Measurements from ENCODE around the gene FLOT1. TPM values are rescaled to one million over a fixed set of nuclear protein-coding genes. Genes with fewer than 3 reads are reported as not detected.
A peak's percentile ranks its signal among the peaks of the same experiment; 100 is the strongest.

The FLOT1 gene
- total RNA-seq, 1 experiment from 2014 or later: 176 TPM

DNA sequence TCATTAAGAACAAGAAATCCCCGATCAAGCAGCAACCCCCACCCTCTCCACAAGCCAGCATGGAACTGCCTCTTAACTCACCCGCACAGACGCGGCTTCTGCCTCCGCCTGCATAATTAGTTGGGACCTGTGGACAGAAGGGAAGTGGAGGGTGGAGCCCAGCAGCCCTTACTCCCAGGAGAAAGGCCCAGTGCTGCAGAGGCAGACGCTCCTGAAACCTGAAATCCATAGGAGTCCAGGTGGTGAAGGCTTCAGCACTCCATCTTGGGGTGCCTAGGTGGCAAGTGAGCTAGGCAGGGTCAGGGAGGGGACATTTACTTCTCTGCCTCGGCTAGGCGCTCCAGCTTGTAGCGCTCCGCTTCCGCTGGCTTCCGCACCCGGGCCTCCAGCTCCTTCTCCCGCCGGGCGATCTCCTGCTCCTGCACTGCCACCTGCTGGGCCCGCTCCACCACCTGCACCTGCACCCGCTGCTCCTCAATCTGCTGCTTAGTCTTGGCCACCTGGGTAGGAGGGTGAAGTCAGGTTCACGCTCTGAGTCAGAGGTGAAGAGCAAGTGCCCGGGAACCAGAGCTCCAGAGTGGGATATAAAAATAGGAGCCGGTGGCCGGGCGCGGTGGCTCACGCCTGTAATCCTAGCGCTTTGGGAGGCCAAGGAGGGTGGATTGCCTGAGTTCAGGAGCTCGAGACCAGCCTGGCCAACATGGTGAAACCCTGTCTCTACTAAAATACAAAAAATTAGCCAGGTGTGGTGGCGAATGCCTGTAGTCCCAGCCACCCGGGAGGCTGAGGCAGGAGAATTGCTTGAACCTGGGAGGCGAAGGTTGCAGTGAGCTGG is 11.7 kb downstream of the FLOT1 start:
- in situ Hi-C loops (cut with HindIII; ENCODE audit: low pct_unique_long_range_greater_than_20kb, low sequenced_read_pairs): no loop called here
- Histone ChIP-seq H3K36me3 (ENCODE audit: control insufficient read depth, insufficient read depth, low read length) (peaks cover 3% of the 10 kb centered on the region; the same call in 1 of the 2 replicates), H3K9me3 (ENCODE audit: control insufficient read depth, insufficient read depth, low read depth, low read length) (no peaks in the 10 kb centered on the region), H3K27me3 (ENCODE audit: control insufficient read depth, insufficient read depth, low read length) (no peaks in the 10 kb centered on the region), H3K4me3 (ENCODE audit: low read depth in 2 of 2, low read length in 2 of 2) (no peak overlapping the region), H3K27ac (ENCODE audit: low read length) (no peak overlapping the region), H3K4me1 (ENCODE audit: control insufficient read depth, insufficient read depth, low read length) (0 out of 2 replicates have a peak, but pooled peaks cover 4% of the 10 kb centered on the region)
- ChIA-PET CTCF (interaction anchor here (0.6 to 1.4 kb wide), 3 partner anchors 50 to 280 kb away, joined by 3 to 5 read pairs (median 5); no protein-coding TSS in a partner anchor), POLR2A (no interaction called here)
- intact Hi-C loops (cut with micrococcal nuclease; ENCODE audit: unreplicated experiment): loop anchor here (2.0 kb wide), 1 partner anchor 50 kb away; no protein-coding TSS in a partner anchor
- no TSS peak for BruUV-seq (replicated peaks)
- peak; percentile 59 for ATAC-seq
- TF ChIP-seq, protein P1, sequence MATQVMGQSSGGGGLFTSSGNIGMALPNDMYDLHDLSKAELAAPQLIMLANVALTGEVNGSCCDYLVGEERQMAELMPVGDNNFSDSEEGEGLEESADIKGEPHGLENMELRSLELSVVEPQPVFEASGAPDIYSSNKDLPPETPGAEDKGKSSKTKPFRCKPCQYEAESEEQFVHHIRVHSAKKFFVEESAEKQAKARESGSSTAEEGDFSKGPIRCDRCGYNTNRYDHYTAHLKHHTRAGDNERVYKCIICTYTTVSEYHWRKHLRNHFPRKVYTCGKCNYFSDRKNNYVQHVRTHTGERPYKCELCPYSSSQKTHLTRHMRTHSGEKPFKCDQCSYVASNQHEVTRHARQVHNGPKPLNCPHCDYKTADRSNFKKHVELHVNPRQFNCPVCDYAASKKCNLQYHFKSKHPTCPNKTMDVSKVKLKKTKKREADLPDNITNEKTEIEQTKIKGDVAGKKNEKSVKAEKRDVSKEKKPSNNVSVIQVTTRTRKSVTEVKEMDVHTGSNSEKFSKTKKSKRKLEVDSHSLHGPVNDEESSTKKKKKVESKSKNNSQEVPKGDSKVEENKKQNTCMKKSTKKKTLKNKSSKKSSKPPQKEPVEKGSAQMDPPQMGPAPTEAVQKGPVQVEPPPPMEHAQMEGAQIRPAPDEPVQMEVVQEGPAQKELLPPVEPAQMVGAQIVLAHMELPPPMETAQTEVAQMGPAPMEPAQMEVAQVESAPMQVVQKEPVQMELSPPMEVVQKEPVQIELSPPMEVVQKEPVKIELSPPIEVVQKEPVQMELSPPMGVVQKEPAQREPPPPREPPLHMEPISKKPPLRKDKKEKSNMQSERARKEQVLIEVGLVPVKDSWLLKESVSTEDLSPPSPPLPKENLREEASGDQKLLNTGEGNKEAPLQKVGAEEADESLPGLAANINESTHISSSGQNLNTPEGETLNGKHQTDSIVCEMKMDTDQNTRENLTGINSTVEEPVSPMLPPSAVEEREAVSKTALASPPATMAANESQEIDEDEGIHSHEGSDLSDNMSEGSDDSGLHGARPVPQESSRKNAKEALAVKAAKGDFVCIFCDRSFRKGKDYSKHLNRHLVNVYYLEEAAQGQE (IDR thresholded peaks at IDR 0.05; ENCODE audit: insufficient read depth in 1 of 2, low read depth in 2 of 2, low read length in 1 of 2): no peak
- TF ChIP-seq TCF7L2 (IDR thresholded peaks at IDR 0.05; ENCODE audit: low read depth, low read length): no peak
- TF ChIP-seq SIN3A (IDR thresholded peaks at IDR 0.05; ENCODE audit: borderline replicate concordance, insufficient read depth, low read depth, low read length): no peak
- no peak for TF ChIP-seq POLR2AphosphoS5 (IDR thresholded peaks at IDR 0.05; ENCODE audit: low read depth, low read length)
- TF ChIP-seq, protein P2, sequence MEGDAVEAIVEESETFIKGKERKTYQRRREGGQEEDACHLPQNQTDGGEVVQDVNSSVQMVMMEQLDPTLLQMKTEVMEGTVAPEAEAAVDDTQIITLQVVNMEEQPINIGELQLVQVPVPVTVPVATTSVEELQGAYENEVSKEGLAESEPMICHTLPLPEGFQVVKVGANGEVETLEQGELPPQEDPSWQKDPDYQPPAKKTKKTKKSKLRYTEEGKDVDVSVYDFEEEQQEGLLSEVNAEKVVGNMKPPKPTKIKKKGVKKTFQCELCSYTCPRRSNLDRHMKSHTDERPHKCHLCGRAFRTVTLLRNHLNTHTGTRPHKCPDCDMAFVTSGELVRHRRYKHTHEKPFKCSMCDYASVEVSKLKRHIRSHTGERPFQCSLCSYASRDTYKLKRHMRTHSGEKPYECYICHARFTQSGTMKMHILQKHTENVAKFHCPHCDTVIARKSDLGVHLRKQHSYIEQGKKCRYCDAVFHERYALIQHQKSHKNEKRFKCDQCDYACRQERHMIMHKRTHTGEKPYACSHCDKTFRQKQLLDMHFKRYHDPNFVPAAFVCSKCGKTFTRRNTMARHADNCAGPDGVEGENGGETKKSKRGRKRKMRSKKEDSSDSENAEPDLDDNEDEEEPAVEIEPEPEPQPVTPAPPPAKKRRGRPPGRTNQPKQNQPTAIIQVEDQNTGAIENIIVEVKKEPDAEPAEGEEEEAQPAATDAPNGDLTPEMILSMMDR (IDR thresholded peaks at IDR 0.05): peak; percentile 83
- DNase-seq (ENCODE audit: low read depth, low spot score): no peak

DNA sequence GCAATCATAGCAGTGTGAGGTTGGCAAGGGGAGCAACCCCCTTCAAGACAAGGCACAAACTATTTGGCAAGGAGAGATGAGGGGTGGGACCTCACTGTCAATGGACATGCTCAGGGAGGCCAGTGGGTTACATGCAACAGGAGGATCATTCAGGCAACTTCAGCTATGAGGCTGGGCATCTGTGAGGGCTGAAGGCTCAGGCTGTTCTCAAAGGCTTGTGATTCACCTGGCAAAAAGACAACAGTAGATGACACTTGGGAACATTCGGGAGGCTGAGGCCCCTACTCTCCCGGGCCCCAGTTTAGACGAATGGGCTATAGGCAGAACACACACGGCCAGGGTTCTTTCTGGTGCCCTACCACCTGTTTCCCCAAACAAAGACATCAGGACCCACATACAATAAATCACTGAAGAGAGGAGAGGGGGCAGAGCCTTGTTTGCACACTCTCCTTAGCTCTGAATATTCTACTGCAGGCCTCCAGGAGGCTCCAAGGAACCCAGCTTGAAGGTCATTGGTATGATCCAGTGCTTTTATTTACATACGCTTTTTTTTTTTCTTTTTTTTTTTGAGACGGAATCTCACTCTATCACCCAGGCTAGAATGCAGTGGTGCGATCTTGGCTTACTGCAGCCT is 14.4 kb downstream of the FLOT1 start:
- no TSS peak for BruUV-seq (replicated peaks)
- H3K36me3 ChIP-seq (ENCODE audit: control insufficient read depth, insufficient read depth, low read length): peaks cover 15% of the 10 kb centered on the region
- TF ChIP-seq SIN3A (IDR thresholded peaks at IDR 0.05; ENCODE audit: borderline replicate concordance, insufficient read depth, low read depth, low read length) (no peak), POLR2AphosphoS5 (IDR thresholded peaks at IDR 0.05; ENCODE audit: low read depth, low read length) (no peak), TCF7L2 (IDR thresholded peaks at IDR 0.05; ENCODE audit: low read depth, low read length) (no peak)
- TF ChIP-seq, protein P2 (IDR thresholded peaks at IDR 0.05): peak; percentile 51
- TF ChIP-seq, protein P1 (IDR thresholded peaks at IDR 0.05; ENCODE audit: insufficient read depth in 1 of 2, low read depth in 2 of 2, low read length in 1 of 2): no peak
- DNase-seq (ENCODE audit: low read depth, low spot score) (no peak), ATAC-seq (0 out of 2 replicates have a peak, but pooled peaks have one; percentile 22)
- H3K4me3 ChIP-seq (ENCODE audit: low read depth in 2 of 2, low read length in 2 of 2): no peak overlapping the region
- peaks cover 24% of the 10 kb centered on the region for H3K4me1 ChIP-seq (ENCODE audit: control insufficient read depth, insufficient read depth, low read length)
- H3K27me3 ChIP-seq (ENCODE audit: control insufficient read depth, insufficient read depth, low read length): no peaks in the 10 kb centered on the region
- intact Hi-C loops (cut with micrococcal nuclease; ENCODE audit: unreplicated experiment) (loop anchor here (5.0 kb wide), 1 partner anchor 149 kb away; no protein-coding TSS in a partner anchor), in situ Hi-C loops (cut with HindIII; ENCODE audit: low pct_unique_long_range_greater_than_20kb, low sequenced_read_pairs) (no loop called here)
- ChIA-PET POLR2A (no interaction called here), CTCF (interaction anchor here (0.6 to 1.0 kb wide), 2 partner anchors 46 to 154 kb away, joined by 3 to 4 read pairs; no protein-coding TSS in a partner anchor)
- no peaks in the 10 kb centered on the region for H3K9me3 ChIP-seq (ENCODE audit: control insufficient read depth, insufficient read depth, low read depth, low read length)
- no peak overlapping the region for H3K27ac ChIP-seq (ENCODE audit: low read length)

All from Panc1 (cell line).